Dendritic cell treated with granulocyte-macrophage colony-stimulating factor and Interleukin-4, amounts not matched to agents 40 ng/mL and 50 ng/mL, for 4 days (primary cell): Measurements from ENCODE around the gene MSRB1.

ENCODE experiments used
- H3K27ac Mint-ChIP-seq: one replicate; pipeline ENCODE4 v1.8.0; 2022; ENCODE audit warnings: mild to moderate bottlenecking, mixed read lengths
- H3K27me3 Mint-ChIP-seq: one replicate; pipeline ENCODE4 v1.8.0; 2022; ENCODE audit warnings: mild to moderate bottlenecking, mixed read lengths
- H3K36me3 Mint-ChIP-seq: one replicate; pipeline ENCODE4 v1.8.0; 2022; ENCODE audit warnings: low read depth, mixed read lengths
- H3K4me1 Mint-ChIP-seq: one replicate; pipeline ENCODE4 v1.8.0; 2022; ENCODE audit warnings: low read depth, mixed read lengths
- H3K4me3 Mint-ChIP-seq: one replicate; pipeline ENCODE4 v1.8.0; 2022; ENCODE audit warnings: mild to moderate bottlenecking, moderate library complexity, mixed read lengths
- H3K9me3 Mint-ChIP-seq: one replicate; pipeline ENCODE4 v1.8.0; 2022; ENCODE audit warnings: mixed read lengths
- intact Hi-C: fragments of 100-400 bp; cut with micrococcal nuclease; formaldehyde crosslinking; loops from one replicate; pipeline ENCODE4 v1.15.0; 2022

The MSRB1 gene

GRCh38 chr16:1942810-1943726 lies at the start of gene MSRB1:
Gene MSRB1, minus strand, starts transcription at chr16:1943199. Its CDS starts 43 bp downstream, at chr16:1943156.
- Mint-ChIP-seq H3K36me3 (peaks cover 44% of the 10 kb centered on the region), H3K4me3 (peak within 1 kb of the TSS; percentile 98), H3K27ac (peak within 1 kb of the TSS; percentile 95), H3K4me1 (peaks cover 68% of the 10 kb centered on the region), H3K9me3 (no peaks in the 10 kb centered on the region), H3K27me3 (no peaks in the 10 kb centered on the region)
- intact Hi-C loops: no loop called here

- Mint-ChIP-seq H3K27me3 (peaks cover 48% of the 10 kb centered on the region), H3K4me1 (peaks cover 15% of the 10 kb centered on the region), H3K36me3 (peaks cover 17% of the 10 kb centered on the region), H3K4me3 (peak overlapping the region; percentile 66), H3K27ac (peak overlapping the region; percentile 69), H3K9me3 (no peaks in the 10 kb centered on the region)
- intact Hi-C loops: no loop called here
Measured at GRCh38 chr16:1991948-1992703, 49.1 kb upstream of the MSRB1 start.

GRCh38 chr16:1991588-1991947 lies 48.6 kb upstream of the MSRB1 start:
- intact Hi-C loops: no loop called here
- Mint-ChIP-seq H3K36me3 (peaks cover 17% of the 10 kb centered on the region), H3K27ac (peak overlapping the region; percentile 69), H3K4me1 (peaks cover 20% of the 10 kb centered on the region), H3K4me3 (peak overlapping the region; percentile 66), H3K27me3 (peaks cover 51% of the 10 kb centered on the region), H3K9me3 (no peaks in the 10 kb centered on the region)

- Mint-ChIP-seq H3K9me3 (no peaks in the 10 kb centered on the region), H3K27me3 (peaks cover 52% of the 10 kb centered on the region), H3K4me3 (peak overlapping the region; percentile 66), H3K27ac (peak overlapping the region; percentile 69), H3K4me1 (peaks cover 24% of the 10 kb centered on the region), H3K36me3 (peaks cover 18% of the 10 kb centered on the region)
- intact Hi-C loops: no loop called here
Measured at GRCh38 chr16:1991135-1991551, 48.1 kb upstream of the MSRB1 start.

- Mint-ChIP-seq H3K4me3 (peak overlapping the region; percentile 40), H3K36me3 (peaks cover 24% of the 10 kb centered on the region), H3K27ac (peak overlapping the region; percentile 43), H3K9me3 (no peaks in the 10 kb centered on the region), H3K27me3 (peaks cover 52% of the 10 kb centered on the region), H3K4me1 (peaks cover 29% of the 10 kb centered on the region)
- intact Hi-C loops: no loop called here
Measured at GRCh38 chr16:1990351-1991134, 47.5 kb upstream of the MSRB1 start.

GRCh38 chr16:1990101-1990350 lies 47.0 kb upstream of the MSRB1 start:
- intact Hi-C loops: no loop called here
- Mint-ChIP-seq H3K27ac (no peak overlapping the region), H3K36me3 (peaks cover 29% of the 10 kb centered on the region)

GRCh38 chr16:1989209-1990100 lies 46.5 kb upstream of the MSRB1 start, which contains the start of gene SYNGR3:
Gene SYNGR3, plus strand, starts transcription at chr16:1989970. Its CDS starts 133 bp downstream, at chr16:1990103.
- Mint-ChIP-seq H3K4me3 (peak within 1 kb of the TSS; percentile 40), H3K27ac (peak within 1 kb of the TSS; percentile 43), H3K36me3 (peaks cover 29% of the 10 kb centered on the region), H3K4me1 (peaks cover 40% of the 10 kb centered on the region), H3K27me3 (peaks cover 52% of the 10 kb centered on the region), H3K9me3 (no peaks in the 10 kb centered on the region)
- intact Hi-C loops: no loop called here

More at GRCh38 chr16:1990101-1990350, 47.0 kb upstream of the MSRB1 start:
- H3K4me1 Mint-ChIP-seq: peaks cover 34% of the 10 kb centered on the region
- peaks cover 52% of the 10 kb centered on the region for H3K27me3 Mint-ChIP-seq
- peak overlapping the region; percentile 40 for H3K4me3 Mint-ChIP-seq
- no peaks in the 10 kb centered on the region for H3K9me3 Mint-ChIP-seq

- H3K36me3 Mint-ChIP-seq: peaks cover 29% of the 10 kb centered on the region
- H3K4me1 Mint-ChIP-seq: peaks cover 52% of the 10 kb centered on the region
- no peaks in the 10 kb centered on the region for H3K9me3 Mint-ChIP-seq
- H3K27me3 Mint-ChIP-seq: peaks cover 58% of the 10 kb centered on the region
- no peak overlapping the region for H3K27ac Mint-ChIP-seq
- intact Hi-C loops: no loop called here
- H3K4me3 Mint-ChIP-seq: no peak overlapping the region
Measured at GRCh38 chr16:1987198-1987597, 44.2 kb upstream of the MSRB1 start.

GRCh38 chr16:1985466-1986150 lies 42.6 kb upstream of the MSRB1 start:
- H3K4me3 Mint-ChIP-seq: peak overlapping the region; percentile 79
- peaks cover 29% of the 10 kb centered on the region for H3K36me3 Mint-ChIP-seq
- no peaks in the 10 kb centered on the region for H3K9me3 Mint-ChIP-seq
- peaks cover 41% of the 10 kb centered on the region for H3K4me1 Mint-ChIP-seq
- intact Hi-C loops: no loop called here
- H3K27ac Mint-ChIP-seq: no peak overlapping the region
- peaks cover 60% of the 10 kb centered on the region for H3K27me3 Mint-ChIP-seq

- Mint-ChIP-seq H3K4me1 (peaks cover 37% of the 10 kb centered on the region), H3K9me3 (no peaks in the 10 kb centered on the region), H3K27ac (peak overlapping the region; percentile 73), H3K4me3 (peak overlapping the region; percentile 79), H3K36me3 (peaks cover 29% of the 10 kb centered on the region), H3K27me3 (peaks cover 64% of the 10 kb centered on the region)
- intact Hi-C loops: no loop called here
Measured at GRCh38 chr16:1984347-1985225, 41.6 kb upstream of the MSRB1 start.

- H3K9me3 Mint-ChIP-seq: no peaks in the 10 kb centered on the region
- H3K4me3 Mint-ChIP-seq: peak within 1 kb of the TSS; percentile 79
- peak within 1 kb of the TSS; percentile 73 for H3K27ac Mint-ChIP-seq
- H3K36me3 Mint-ChIP-seq: peaks cover 38% of the 10 kb centered on the region
- H3K27me3 Mint-ChIP-seq: peaks cover 62% of the 10 kb centered on the region
- intact Hi-C loops: no loop called here
- H3K4me1 Mint-ChIP-seq: peaks cover 39% of the 10 kb centered on the region
Measured at GRCh38 chr16:1983544-1984346, 40.7 kb upstream of the MSRB1 start, which contains the start of gene GFER. Gene GFER, plus strand, starts transcription at chr16:1984193. Its CDS starts 26 bp downstream, at chr16:1984219.
